ENCODE measurements around the gene ATP6V1F. TPM values are rescaled to one million over a fixed set of nuclear protein-coding genes. Genes with fewer than 3 reads are reported as not detected.

The ATP6V1F gene
- total and polyA plus RNA-seq, 8 donors, result 2.0 to 282 (median 67.7) TPM

DNA sequence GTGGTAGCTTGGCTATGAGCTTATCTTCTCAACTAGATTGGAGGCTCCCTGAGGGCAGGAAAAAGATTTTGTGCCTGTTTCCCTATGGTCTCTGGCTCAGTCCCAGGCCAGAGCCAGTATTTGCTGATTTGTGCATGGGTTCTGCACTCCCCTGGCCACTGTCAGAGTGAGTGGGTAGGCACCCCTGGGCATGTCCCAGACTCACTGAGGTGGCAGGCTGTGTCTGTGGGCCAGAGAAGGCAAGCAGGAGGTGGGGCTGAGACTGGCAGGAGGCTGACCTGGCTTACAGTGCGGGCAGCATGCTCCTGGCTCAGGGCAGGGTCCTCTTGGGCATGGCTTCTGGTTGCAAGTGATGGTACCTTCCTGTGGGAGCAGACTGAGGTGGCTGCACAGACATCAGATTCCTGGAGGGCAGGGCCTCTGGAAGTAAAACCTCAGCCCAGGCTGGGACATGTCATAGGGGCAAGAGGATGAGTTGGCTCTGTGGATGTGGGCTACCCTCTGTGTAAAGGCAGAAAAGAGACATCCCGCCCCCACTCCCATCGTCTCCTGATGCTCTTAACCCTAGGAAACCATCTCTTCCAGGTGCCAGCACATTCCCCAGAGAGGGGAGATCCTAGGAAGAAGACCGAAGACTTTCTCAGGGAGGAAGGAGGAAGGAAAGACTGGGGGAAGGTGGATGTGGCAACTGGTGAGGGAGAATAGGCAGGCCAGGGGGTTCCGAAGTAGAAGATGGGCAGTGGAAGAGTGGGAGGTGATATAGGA lies 43.5 kb downstream of the ATP6V1F start:
- Histone ChIP-seq H3K4me3 (no peak overlapping the region), H3K9me3 (no peaks in the 10 kb centered on the region), H3K36me3 (no peaks in the 10 kb centered on the region), H3K4me1 (peaks cover 12 to 33% (median 17%) of the 10 kb centered on the region in 4 donors), H3K27me3 (peaks cover 0 to 61% (median 23%) of the 10 kb centered on the region in 3 donors), H3K27ac (no peak overlapping the region)
- 78 to 92% (median 90%) methylated on average over 4 to 5 of the region's 5 CpGs for WGBS, 5 donors
- intact Hi-C loops (cut with DNase I; ENCODE audit: low total_unique reads), result loop anchor here (5.0 kb wide), 1 partner anchor 171 kb away; no protein-coding TSS in a partner anchor
- no peak for TF ChIP-seq POLR2AphosphoS5 (IDR thresholded peaks at IDR 0.05)
- no peak for TF ChIP-seq POLR2A (IDR thresholded peaks at IDR 0.05)
- TF ChIP-seq EP300 (IDR thresholded peaks at IDR 0.05), result no peak
- TF ChIP-seq, protein P1, sequence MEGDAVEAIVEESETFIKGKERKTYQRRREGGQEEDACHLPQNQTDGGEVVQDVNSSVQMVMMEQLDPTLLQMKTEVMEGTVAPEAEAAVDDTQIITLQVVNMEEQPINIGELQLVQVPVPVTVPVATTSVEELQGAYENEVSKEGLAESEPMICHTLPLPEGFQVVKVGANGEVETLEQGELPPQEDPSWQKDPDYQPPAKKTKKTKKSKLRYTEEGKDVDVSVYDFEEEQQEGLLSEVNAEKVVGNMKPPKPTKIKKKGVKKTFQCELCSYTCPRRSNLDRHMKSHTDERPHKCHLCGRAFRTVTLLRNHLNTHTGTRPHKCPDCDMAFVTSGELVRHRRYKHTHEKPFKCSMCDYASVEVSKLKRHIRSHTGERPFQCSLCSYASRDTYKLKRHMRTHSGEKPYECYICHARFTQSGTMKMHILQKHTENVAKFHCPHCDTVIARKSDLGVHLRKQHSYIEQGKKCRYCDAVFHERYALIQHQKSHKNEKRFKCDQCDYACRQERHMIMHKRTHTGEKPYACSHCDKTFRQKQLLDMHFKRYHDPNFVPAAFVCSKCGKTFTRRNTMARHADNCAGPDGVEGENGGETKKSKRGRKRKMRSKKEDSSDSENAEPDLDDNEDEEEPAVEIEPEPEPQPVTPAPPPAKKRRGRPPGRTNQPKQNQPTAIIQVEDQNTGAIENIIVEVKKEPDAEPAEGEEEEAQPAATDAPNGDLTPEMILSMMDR (IDR thresholded peaks at IDR 0.05), result no peak
- no peak for DNase-seq

DNA sequence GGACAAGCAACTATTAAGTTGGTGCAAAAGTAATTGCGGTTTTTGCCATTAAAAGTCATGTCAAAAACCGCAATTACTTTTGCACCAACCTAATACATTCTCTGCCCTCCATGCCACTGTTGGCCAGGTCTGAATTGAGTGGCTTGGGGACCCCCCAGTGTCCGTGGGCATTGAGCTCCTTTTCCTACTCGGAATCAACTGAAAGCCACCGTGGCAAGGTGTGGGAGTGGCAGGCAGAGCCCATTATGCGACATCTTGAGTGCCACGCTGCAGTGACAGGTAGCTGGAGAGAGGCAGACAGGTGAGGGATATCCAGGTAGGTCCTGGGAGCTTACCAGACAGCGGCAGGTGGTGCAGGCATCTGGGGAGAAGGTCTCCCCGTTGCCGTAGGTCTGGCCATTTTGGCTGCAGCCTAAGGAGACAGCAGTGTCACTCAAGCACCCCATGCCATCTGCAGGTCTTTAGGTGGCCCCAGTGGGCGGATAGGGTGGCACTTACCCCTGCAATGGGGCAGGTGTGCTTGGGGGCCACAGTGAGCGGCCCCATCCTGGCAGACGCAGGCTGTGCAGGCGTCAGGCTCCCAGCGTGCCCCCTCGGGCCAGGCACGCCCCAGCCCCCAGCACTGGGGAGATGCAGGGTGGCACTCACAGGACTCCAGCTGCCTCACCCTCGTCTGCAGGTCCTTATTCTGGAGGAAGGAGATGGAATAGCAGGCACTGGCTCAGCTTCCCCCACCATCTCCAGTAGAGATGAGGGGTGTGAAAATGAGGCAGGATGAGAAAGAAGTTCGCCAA lies 44.3 kb downstream of the ATP6V1F start:
- H3K27ac ChIP-seq, result no peak overlapping the region
- H3K36me3 ChIP-seq, result no peaks in the 10 kb centered on the region
- 71 to 87% (median 84%) methylated on average over 9 to 19 of the region's 19 CpGs for WGBS, 5 donors
- peaks cover 12 to 41% (median 19%) of the 10 kb centered on the region in 4 donors for H3K4me1 ChIP-seq
- intact Hi-C loops (cut with DNase I; ENCODE audit: low total_unique reads), result loop anchor here (5.0 kb wide), 1 partner anchor 170 kb away; no protein-coding TSS in a partner anchor
- no peak for TF ChIP-seq EP300 (IDR thresholded peaks at IDR 0.05)
- no peak for TF ChIP-seq POLR2A (IDR thresholded peaks at IDR 0.05)
- TF ChIP-seq, protein P1 (IDR thresholded peaks at IDR 0.05), result no peak
- no peak for TF ChIP-seq POLR2AphosphoS5 (IDR thresholded peaks at IDR 0.05)
- no peaks in the 10 kb centered on the region for H3K9me3 ChIP-seq
- peaks cover 0 to 69% (median 23%) of the 10 kb centered on the region in 3 donors for H3K27me3 ChIP-seq
- H3K4me3 ChIP-seq, result no peak overlapping the region
- DNase-seq, result peak in 1 of 2 donors; percentile 1

DNA sequence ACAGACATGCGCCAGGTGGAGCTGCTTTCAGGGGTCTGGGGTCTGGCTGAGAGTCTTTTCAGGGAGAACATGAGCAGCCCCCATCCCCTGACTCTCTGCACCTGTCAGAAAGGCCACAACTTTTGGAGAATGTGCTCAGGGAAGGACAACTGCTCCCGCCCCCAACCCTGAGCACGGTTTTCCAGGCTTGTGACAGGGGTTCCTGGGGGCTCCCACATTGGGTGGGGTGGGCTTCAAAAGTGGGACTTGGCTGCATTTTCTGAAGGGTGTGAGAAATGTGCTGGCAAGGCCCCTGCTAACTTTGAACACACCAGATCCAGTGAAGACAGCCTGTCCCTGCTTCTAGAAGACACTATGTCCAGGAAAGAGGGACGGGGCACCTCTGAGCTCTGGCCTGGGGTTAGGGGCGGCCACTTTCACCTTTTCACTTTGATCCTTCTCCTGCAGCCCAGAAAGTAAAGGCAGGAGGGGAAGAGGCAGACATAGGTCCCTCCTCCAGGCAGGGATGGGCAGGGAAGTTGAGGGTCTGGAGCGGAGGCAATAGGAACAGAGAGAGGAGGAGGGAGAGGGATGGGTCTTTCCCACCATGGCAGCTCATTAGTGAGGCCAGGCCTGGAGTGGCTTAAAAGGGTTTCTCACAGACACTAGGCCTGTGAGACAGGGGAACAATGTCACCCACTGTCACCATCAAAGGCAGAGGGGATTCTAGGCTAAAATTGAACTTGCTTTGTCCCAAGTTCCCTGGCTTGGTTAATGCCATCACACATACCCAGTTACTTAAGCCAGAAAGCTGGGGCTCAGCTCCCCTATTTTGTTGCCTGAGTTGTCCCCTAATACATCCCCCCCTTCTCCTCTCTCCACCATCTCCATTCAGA lies 46.3 kb downstream of the ATP6V1F start:
- peaks cover 12 to 35% (median 19%) of the 10 kb centered on the region in 4 donors for H3K4me1 ChIP-seq

More for the DNA sequence above, 46.3 kb downstream of the ATP6V1F start:
- Histone ChIP-seq H3K9me3 (no peaks in the 10 kb centered on the region), H3K27me3 (peaks cover 0 to 75% (median 25%) of the 10 kb centered on the region in 3 donors), H3K36me3 (no peaks in the 10 kb centered on the region), H3K27ac (no peak overlapping the region), H3K4me3 (peak overlapping the region in 2 of 4 donors; percentile 26 to 43)
- TF ChIP-seq, protein P1 (IDR thresholded peaks at IDR 0.05), result no peak
- TF ChIP-seq POLR2A (IDR thresholded peaks at IDR 0.05) (no peak), EP300 (IDR thresholded peaks at IDR 0.05) (no peak), POLR2AphosphoS5 (IDR thresholded peaks at IDR 0.05) (no peak)
- peak in 1 of 2 donors; percentile 9 for DNase-seq
- 86 to 95% (median 89%) methylated on average over 5 to 6 of the region's 6 CpGs for WGBS, 5 donors
- intact Hi-C loops (cut with DNase I; ENCODE audit: low total_unique reads), result loop anchor here (5.0 kb wide), 1 partner anchor 168 kb away; no protein-coding TSS in a partner anchor

All from stomach (tissue), 9 donors.